Heart left ventricle (tissue), 13 donors: Measurements from ENCODE around the gene EVC2.

ENCODE experiments used
- POLR2A ChIP-seq, 2 donors: fragments of 450-650 bp; IDR thresholded peaks; one replicate each; pipeline ENCODE4 v1.6.1; 2017; ENCODE audit warnings: antibody characterized with exemption in 2 of 2, mild to moderate bottlenecking in 2 of 2, moderate library complexity in 2 of 2
- TF ChIP-seq, protein P1 (sequence below), 12 donors: fragments of 200-600 bp; sonication (generic) in 4 of 12; IDR thresholded peaks; one replicate each; pipeline versions ENCODE4 v1.5.0 to v1.8.0; 2018 to 2022; ENCODE audit warnings: antibody characterized with exemption in 12 of 12, mild to moderate bottlenecking in 5 of 12
- donor health status: ischemic (EF 13 %, LVEDD 7.1; RV severe dilation, severe dysfunction).
- donor health status: DM: no; HTN: yes; CAD: no.
- donor health status: DM: no; HTN: no; CAD: no.
- donor health status: ischemic (EF 25% LVEDD 6.9; RV normal size, moderate dysfunction).
- donor health status: ischemic (EF 25% LVEDD 5.7; RV mildly dilated, moderate dysfunction).
- donor health status: ischemic (EF 35%, LVEDD 5.7; RV mildly dilated, moderate dysfunction).
- donor health status: nonischemic (EF 11% LVEDD 7.7; RV severe dilation, severe dysfunction).
- donor health status: DM: yes; HTN: yes; CAD: no.
- donor health status: PGD.
- donor health status: ischemic (EF 29% LVEDD 5.4; RV normal size, mild dysfunction).
- donor health status: nonischemic (EF 23%, LVEDD 6.1; RV moderate dilation, normal function).

DNA sequence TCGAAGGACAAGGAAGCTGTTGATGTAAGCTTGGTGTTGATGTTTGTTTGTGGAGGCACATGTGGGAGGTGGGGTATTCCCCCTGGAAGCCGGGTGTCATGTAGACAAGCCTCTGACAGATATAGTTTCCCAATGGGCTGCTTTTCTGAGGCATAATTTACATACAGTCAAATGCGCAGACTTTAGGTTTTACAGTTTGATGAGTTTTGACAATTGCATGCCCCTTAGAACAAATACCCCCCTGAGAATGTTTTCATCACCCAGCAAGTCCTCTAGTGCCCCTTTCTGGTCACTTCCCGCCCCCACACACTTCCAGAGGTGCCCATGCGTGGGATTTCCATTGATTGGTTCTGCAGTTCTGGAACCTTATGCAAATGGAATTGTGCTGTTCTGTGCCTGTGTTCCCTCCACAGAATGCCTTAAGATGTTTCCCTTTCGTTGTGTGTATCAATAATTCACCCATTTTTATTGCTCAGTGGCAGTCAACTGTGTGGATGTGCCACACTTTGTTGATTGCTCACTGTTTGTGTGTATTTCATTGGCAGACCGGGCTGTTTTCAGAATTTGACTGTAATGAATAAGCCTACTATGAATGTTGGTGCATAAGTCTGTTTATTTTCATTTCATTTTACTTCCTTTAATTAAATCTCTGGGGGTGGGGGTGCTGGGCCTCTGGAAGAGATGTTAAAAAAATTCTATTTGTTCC, 11.1 kb upstream of the EVC2 start:
- TF ChIP-seq, protein P1, sequence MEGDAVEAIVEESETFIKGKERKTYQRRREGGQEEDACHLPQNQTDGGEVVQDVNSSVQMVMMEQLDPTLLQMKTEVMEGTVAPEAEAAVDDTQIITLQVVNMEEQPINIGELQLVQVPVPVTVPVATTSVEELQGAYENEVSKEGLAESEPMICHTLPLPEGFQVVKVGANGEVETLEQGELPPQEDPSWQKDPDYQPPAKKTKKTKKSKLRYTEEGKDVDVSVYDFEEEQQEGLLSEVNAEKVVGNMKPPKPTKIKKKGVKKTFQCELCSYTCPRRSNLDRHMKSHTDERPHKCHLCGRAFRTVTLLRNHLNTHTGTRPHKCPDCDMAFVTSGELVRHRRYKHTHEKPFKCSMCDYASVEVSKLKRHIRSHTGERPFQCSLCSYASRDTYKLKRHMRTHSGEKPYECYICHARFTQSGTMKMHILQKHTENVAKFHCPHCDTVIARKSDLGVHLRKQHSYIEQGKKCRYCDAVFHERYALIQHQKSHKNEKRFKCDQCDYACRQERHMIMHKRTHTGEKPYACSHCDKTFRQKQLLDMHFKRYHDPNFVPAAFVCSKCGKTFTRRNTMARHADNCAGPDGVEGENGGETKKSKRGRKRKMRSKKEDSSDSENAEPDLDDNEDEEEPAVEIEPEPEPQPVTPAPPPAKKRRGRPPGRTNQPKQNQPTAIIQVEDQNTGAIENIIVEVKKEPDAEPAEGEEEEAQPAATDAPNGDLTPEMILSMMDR (IDR thresholded peaks at IDR 0.05) = no peak
- no peak for TF ChIP-seq POLR2A (IDR thresholded peaks at IDR 0.05)
